NCI-H82 treated with DMSO at 0.1 percent for 48 hours (cell line): ENCODE measurements around the gene TNFRSF12A.

Experiments
- DNase-seq: peaks from one replicate; lab custom pipeline; 2025; ENCODE audit not compliant: unreplicated experiment; lab: John Stamatoyannopoulos, UW

Gene TNFRSF12A

DNA sequence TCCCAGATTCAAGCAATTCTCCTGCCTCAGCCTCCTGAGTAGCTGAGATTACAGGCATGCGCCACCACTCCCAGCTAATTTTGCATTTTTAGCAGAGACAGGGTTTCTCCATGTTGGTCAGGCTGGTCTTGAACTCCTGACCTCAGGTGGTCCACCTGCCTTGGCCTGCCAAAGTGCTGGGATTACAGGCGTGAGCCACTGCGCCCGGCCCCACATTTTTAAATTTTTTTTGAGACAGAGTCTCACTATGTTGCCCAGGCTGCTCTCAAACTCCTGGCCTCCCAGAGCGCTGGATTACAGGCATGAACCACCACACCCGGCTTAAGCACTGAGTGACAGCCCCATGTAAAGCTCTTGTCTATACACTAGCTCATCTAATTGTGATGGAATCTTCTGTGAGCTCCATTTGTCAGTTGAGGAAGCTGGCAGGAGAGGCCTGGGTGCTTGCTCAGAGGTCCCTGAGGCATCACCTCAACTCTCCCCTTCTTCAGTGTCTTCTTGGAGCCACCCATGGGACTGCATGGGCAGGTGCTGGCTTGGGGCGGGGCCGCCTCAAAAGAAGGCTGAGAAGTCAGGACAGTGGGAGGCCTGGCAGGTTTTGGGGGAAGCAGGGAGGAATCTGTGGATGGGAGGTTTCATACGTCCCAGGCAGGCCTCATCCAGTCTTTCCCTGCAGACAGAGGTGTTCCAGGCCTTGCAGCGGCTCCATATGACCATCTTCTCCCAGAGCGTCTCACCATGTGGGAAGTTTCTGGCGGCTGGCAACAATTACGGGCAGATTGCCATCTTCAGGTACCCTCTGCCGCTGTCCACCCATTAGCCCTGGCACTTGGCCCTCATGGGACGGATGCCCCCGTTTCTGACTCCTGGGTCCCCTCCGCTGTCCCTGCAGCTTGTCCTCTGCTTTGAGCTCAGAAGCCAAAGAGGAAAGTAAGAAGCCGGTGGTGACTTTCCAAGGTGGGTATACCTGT is 5.1 kb downstream of the TNFRSF12A start:
- DNase-seq: no peak

DNA sequence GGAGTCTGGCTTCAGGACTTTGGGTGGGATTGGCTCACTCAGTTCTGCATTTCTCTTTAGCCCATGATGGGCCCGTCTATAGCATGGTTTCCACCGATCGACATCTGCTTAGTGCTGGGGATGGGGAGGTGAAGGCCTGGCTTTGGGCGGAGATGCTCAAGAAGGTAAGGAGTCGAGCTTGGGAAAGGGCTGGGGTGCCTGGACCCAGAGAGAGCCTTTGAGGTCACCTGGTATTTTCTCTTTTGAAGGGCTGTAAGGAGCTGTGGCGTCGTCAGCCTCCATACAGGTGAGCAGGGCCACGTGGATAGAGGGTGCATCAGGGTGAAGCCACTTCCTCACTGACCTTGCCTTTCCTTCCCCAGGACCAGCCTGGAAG is 5.8 kb downstream of the TNFRSF12A start:
- no peak for DNase-seq

DNA sequence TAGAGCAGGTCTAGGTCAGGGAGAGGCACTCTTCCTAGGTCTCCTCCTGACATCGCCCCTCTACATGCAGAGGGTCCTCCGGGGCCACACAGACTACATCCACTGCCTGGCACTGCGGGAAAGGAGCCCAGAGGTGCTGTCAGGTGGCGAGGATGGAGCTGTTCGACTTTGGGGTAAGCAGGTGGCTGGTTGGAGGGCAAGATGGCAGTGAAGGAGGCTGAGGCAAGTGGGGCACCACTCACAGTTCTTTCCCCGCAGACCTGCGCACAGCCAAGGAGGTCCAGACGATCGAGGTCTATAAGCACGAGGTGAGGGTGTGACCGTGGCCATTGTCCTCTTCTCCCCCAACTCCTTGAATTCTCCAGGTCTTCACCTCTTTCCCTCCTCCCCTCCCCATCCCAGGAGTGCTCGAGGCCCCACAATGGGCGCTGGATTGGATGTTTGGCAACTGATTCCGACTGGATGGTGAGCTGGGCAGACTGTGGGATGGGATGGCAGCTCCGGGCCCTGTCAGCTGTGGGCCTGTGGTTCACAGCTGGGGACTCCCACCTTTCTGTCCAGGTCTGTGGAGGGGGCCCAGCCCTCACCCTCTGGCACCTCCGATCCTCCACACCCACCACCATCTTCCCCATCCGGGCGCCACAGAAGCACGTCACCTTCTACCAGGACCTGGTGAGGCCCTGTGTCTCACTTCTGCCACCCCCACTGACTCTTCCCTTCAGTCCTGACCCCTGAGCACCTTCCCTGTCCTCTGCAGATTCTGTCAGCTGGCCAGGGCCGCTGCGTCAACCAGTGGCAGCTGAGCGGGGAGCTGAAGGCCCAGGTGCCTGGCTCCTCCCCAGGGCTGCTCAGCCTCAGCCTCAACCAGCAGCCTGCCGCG is 6.7 kb downstream of the TNFRSF12A start:
- DNase-seq: no peak

DNA sequence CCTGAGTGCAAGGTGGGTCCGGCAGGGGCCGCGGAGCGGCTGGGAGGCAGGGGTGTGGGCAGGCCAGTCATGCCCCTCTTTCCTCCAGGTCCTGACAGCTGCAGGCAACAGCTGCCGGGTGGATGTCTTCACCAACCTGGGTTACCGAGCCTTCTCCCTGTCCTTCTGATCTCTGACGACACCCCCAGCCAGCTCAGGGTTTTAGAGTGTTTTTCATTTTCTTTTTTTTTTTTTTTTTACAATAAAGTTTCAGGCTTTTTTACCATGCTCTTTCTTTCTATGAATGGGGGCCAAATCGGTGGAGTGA is 7.3 kb downstream of the TNFRSF12A start:
- no peak for DNase-seq

DNA sequence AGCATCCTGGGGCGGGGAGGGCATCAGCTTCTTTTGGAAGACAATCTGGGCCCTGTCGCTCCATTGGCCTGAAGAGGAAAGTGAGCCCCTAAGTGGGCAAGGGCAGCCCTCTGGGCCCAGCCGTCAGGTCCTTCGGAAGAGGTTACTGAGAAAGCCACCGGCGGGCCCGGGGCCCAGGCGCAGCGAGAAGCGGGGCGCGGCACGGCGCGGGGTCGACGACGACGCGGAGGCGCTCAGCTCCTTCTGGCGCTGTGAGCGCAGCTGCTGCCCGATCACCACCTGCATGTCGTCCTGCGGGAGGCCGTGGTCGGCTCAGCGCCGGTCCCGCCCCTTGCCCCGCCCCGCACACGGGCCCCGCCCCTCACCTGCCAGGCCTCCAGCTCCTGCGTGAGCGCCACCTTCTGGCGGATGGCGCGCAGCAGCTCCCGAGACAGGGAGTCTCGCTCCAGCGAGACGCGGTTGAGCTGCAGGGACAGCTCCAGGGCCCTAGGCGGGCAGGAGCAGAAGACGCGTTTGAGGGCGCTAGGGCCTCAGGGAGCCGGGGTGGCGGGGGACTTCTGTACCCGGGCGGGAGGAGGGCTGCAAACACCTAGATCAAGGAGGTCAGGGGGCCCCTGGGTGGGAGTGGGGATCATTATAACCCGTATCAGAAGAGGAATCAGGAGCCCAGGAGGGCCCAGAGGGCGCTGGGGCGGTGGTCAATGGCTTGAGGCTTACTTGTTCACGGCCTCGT is 8.0 kb downstream of the TNFRSF12A start:
- DNase-seq: peak; percentile 66

DNA sequence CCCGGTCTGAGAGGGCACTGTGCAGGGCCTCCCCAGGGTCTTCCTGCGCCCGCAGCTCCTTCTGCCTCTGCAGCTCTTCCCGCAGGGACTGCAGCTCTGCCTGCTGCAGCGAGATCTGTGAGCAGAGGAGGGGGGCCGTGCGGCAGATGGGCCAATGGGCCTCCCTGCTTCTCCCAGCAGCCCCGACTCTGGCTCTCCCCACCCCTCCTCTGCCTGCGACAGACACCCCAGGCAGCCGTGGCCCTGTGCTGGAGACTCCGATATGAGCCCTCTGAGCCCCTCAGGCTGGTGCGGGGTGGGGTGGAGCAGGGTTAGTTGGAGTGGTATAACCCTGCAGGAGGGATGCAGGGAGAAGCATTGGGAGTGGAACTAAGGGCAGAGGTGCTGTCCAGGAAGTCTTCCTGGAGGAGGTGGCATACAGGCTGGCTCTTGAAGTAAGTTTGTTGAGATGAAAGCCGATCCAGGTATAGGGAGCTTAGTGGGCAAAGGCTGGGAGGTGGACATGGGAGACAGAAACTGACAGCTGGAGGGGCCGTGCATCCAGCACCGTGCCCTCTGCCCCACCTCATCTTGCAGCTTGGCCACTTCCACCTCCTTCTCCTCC is 8.7 kb downstream of the TNFRSF12A start:
- no peak for DNase-seq

DNA sequence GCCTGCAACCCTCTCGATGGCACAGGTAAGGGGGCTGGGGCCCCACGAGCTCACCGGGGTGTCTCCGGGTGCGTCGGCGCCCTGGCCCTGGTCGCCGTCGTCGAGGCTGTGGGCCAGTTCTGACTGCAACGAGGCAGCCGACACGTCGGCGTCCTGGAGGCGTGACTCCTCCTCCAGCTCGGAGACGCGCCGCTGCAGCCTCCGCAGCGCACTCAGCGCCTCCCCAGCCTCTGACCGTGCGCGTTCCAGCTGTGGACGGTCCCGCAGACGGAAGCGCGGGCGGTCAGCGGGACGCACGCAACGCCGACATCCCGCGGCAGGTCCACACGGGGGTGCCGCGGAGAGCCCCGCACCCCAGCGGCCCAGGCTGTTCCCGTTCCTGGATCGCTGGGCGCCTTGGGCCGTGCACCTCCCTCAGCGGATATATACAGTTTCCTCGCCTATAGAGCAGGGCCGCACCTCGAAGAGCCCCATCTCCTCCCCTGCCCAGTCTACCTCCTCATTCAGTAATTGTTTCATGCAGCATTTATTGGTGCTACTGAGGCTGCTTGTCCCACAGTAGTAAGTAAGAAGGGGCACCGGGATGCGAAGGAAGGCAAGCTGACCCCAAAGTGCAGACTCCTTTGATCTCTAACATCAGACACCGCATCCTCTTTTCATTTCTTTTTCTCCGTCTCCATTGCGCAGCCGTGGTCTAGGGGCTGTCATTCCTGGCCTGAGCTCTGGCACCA is 9.5 kb downstream of the TNFRSF12A start:
- no peak for DNase-seq

DNA sequence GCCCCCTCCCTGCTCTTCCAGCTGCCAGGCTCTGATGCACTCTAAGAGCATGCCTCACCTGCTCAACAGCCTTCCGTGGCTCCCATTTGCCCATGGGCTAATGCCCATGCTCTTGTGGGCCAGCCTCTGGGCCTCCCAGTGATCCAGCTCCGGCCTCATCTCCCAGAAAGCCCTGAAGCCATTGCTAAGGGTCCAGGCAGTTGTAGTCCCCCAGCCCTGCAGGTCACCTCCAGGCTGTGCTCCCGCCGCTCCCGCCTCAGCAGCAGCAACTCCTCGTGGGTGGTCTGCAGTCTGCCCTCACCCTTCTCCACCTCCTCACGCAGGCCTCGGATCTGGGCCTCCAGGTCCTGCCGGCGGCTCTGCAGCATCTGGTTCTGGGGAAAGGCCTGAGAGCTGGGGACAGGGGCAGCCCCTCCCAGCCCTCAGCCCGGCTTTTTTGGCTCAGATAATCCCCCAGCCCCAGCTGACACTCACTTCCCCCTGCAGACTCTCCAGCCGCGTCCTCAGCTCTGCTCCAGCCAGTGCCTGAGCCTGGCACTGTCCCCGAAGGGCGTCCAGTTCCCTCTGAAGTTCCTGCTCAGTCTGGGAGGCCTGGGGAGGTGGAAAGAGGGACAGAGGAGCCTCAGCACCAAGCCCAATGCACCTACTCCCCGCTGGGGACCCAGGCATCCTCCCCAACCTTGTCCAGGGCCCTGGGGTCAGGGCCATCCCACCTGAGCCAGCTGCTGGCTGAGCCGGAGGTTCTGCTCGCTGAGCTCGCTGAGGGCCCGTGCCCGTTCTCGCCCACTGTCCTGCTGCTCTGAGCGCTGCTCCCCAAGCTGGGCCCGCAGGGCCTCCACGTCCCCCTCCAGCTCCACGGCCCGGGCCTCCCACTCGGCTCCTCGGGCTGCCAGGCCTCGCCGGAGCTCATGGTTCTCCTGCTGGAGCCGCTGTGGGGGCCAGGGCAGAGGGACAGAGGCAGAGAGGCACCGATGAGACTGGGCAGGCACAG is 10.3 kb downstream of the TNFRSF12A start:
- no peak for DNase-seq

DNA sequence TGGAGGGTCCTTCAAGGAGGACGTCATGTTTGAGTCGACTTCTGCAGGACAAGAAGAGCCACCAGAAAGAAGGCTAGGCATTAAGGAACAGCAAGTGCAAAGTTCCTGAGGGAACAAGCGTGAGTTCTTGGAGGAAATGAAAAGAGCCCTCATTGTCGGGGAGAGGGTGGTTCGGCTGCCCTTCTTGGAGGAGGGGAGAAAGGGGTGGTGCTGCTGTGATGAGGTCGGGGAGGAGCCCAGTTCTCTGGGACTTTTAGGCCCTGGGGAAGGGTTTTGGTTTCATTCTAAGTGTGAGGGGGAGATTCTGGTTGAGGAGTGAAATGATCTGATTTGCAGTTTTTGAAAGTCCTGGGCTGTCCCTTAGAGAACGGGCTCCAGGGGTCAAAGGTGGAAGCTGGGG is 12.5 kb downstream of the TNFRSF12A start:
- no peak for DNase-seq

DNA sequence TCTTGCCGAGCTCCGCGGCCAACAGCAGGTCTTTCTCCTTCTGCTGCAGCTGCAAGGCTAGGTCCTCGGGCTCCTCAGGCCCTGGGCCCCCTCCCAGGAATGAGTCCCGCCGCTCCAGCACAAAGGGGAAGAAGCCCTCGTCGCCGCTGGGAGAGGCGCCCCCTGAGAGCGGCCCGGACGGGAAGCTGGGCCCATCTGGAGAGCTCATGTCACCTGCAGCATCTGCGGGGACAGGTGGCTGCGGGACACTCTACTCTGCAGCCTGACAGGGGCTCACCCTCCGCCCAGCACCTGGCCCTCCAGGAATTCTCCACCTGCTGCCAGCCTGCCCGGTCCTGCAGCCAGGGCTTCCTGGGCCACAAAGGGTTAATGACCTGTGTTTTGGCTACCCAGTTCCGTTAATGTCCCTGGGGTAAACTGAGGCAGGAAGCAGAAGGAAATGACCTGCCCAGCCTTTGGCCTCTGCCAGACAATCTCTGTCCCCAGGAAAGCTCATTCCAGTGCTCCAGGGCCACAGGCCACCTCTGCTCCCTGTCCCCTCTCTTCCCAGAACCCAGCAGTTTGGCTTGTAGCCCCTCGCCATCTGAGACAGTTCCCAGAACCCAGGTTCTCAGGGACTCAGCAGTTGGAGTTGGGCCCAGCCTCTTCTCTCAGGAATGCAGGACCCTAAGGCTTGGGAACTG is 15.3 kb downstream of the TNFRSF12A start:
- DNase-seq: no peak

DNA sequence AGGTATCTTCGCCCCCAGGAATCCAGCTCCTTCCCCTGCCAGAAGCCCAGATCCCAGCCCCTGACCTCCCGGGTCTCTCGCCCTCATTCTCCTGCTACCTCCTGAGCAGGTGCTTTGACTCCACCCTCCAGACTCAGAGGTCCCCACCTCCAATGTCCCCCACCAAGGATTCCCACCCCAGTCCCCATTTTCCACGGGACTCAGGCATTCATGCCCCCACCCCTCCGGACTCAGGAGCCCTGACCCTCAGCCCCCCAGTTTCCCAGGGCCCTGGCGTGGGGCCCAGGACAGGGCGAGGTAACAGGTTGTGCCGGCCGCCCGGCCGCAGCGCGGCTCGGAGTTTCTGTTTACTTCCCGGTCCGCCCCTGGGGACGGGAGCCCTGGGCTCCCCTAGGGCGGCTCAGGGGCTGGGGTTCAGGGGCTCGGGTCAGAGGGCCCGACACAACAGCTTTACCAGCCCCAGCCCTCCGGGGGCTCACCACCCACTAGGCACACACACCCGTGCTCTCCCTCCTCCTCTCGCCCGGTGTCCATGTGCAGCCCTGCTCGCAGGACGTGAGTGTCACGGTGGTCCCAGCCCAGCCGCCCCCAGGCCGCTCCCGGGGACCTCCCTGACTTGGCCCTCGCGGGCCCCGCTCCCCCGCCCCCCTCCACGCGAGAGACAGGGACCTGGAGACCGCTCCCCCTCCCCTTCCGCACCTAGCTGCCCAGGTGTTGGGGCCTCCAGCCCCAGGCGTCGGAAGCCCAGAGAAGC is 16.0 kb downstream of the TNFRSF12A start:
- DNase-seq: no peak

DNA sequence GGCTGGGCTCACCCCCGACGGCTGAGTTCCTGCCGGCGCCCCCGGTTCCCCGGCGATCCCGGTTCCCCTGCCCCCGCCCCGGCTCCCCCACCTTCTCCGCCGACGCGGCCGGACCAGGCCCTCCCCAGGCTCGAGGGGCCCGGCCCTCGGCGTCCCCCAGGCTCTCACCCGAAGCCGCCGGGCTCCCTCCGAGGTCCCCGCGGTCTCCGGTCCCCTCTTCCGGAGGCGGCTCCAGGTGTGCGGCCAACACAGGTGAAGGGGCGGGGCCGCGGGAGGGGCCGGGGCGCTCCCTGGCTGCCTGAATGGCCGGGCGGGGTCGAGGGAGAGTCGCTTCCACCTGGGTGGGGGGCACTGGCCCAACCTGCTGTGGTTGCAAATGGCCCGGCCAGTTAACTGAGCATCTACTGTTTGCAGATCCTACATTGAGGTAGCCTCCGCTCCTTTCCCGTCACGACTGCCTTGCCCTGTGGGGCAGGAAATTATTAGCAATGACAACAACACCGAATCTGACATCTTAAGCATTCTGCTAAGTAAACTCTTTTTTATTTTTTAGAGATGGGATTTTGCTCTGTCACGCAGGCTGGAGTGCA is 16.7 kb downstream of the TNFRSF12A start, which contains the start of gene BICDL2:
Gene BICDL2 (minus strand): TSS at position 219 of the 590 bp plus-strand sequence. CDS start 1,448 bp downstream, outside the sequence.
- DNase-seq: no peak

DNA sequence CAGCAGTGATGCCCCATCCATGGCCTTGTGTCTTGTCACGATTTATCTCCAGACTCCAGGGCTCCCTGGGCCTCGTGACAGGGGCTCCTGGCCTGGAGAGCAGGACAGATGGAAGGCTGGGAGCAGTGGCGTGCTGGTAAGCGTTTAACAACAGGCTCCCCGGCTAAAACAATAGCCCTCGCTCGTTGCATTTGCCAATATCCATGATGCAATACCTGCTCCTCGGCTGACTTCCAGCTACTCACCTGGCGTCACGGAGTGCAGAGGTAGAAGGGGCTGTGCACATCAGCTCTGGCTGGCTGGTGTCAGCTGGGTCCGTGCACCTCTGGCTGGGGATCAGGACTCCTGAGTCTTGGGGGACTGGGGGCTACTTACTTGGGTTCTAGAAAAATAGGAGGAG is 18.1 kb downstream of the TNFRSF12A start:
- DNase-seq: no peak

DNA sequence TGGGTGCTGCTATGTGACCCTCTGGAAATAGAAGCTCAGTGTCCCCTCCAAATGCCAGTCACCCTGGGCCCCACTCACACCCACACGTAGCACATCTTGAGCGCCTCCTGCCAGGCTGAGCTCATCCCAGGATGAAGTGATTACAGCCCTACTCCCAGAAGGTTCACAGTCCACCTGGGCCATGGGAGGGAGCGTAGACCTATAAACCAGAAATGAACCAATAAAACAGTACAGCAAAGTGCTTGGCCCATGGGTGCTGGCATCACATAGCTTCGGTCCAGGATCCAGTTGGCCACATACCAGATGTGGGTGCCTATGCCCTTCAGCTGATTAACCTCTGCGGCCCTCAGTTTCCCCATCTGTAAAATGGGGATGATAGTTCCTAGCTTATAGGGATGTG is 18.7 kb downstream of the TNFRSF12A start:
- no peak for DNase-seq

DNA sequence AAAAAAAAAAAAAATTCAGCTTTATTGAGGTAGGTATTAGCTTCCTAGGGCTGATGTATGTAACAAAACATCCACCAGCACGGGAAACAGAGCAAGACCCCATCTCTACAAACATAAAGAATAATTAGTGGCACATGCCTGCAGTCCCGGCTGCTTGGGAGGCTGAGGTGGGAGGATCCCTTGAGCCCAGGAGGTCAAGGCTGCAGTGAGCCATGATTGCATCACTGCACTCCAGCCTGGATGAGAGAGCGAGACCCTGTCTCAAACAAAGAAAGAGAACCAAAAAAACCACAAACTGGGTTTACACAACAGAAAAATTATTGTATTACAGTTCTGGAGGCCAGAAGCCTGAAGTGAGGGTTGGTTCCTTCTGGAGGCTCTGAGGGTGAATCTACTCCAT is 22.2 kb downstream of the TNFRSF12A start:
- no peak for DNase-seq

DNA sequence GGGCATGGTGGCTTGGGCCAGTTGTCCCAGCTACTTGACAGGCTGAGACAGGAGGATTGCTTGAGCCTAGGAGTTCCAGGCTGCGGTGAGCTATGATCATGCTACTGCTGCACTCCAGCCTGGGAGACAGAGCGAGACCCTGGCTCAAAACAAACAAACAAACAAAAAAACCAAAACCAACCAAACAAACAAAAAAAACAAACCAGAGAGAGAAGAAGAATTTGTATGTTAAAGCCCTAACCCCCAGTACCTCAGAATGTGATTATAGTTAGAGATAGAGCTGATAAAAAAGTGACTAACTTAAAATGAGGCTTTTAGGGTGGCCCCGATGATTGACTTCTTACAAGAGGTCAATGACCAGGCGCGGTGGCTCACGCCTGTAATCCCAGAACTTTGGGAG is 24.5 kb downstream of the TNFRSF12A start:
- no peak for DNase-seq
